Right forelimb (tissue), 1 donor: ENCODE data around the gene STON2.

Experiments
- DNase-seq: peaks from one replicate; pipeline ENCODE4 v3.0.0-alpha.2; 2018

Gene STON2

GRCh38 chr14:81301371-81301770 lies 98.8 kb downstream of the STON2 start:
- no peak for DNase-seq

- no peak for DNase-seq
These were observed 101.2 kb downstream of the STON2 start for GRCh38 chr14:81298911-81299310.

- DNase-seq, result no peak
These were observed 102.0 kb downstream of the STON2 start for GRCh38 chr14:81298122-81298521.

- DNase-seq, result no peak
These were observed 103.9 kb downstream of the STON2 start for GRCh38 chr14:81295958-81296923.

GRCh38 chr14:81289516-81289915 lies 110.6 kb downstream of the STON2 start:
- no peak for DNase-seq

GRCh38 chr14:81286574-81287370 lies 113.4 kb downstream of the STON2 start:
- no peak for DNase-seq

- no peak for DNase-seq
These were observed 114.9 kb downstream of the STON2 start for GRCh38 chr14:81285245-81285644.

GRCh38 chr14:81281332-81281731 lies 118.8 kb downstream of the STON2 start:
- DNase-seq, result no peak

- no peak for DNase-seq
These were observed 119.9 kb downstream of the STON2 start for GRCh38 chr14:81280136-81280791.

GRCh38 chr14:81277096-81277495 lies 123.0 kb downstream of the STON2 start:
- no peak for DNase-seq

GRCh38 chr14:81276073-81277069 lies 123.8 kb downstream of the STON2 start:
- no peak for DNase-seq

- no peak for DNase-seq
These were observed 124.6 kb downstream of the STON2 start for GRCh38 chr14:81275305-81276072.

- DNase-seq, result no peak
These were observed 126.1 kb downstream of the STON2 start for GRCh38 chr14:81273961-81274575.

- DNase-seq, result no peak
These were observed 126.6 kb downstream of the STON2 start for GRCh38 chr14:81273521-81273920.

- no peak for DNase-seq
These were observed 127.8 kb downstream of the STON2 start for GRCh38 chr14:81272317-81272716.

GRCh38 chr14:81269979-81270375 lies 130.1 kb downstream of the STON2 start:
- no peak for DNase-seq

GRCh38 chr14:81269100-81269978 lies 130.8 kb downstream of the STON2 start:
- no peak for DNase-seq

GRCh38 chr14:81268016-81268416 lies 132.1 kb downstream of the STON2 start:
- no peak for DNase-seq

GRCh38 chr14:81265636-81266169 lies 134.4 kb downstream of the STON2 start:
- DNase-seq, result no peak
